K562 (cell line): ENCODE results near the gene MTHFS. TPM values are rescaled to one million over a fixed set of nuclear protein-coding genes. Genes with fewer than 3 reads are reported as not detected.

Source experiments
- CCAR2 ChIP-seq: fragments of 200-400 bp; formaldehyde crosslinking; IDR thresholded peaks from 2 replicates; pipeline ENCODE4 v1.6.1; 2017; ENCODE audit warnings: mild to moderate bottlenecking, low read depth, low read length
- DMBX1 ChIP-seq: fragments of 250-450 bp; sonication (Bioruptor Pico); IDR thresholded peaks from 2 replicates; pipeline ENCODE4 v1.8.0; 2022; ENCODE audit warnings: inconsistent platforms, mild to moderate bottlenecking, moderate library complexity, borderline replicate concordance
- EHMT2 ChIP-seq: fragments of 450-650 bp; IDR thresholded peaks from 2 replicates; pipeline ENCODE4 v1.6.1; 2018; ENCODE audit warnings: antibody characterized with exemption
- KAT8 ChIP-seq: fragments of 450-650 bp; IDR thresholded peaks from 2 replicates; pipeline ENCODE4 v1.6.1; 2016; ENCODE audit warnings: low read depth, mild to moderate bottlenecking
- MAFK ChIP-seq: IDR thresholded peaks from 2 replicates; pipeline ENCODE4 v1.6.1; 2011; ENCODE audit warnings: low read length, improper control_type of control experiment
- POLR2B ChIP-seq: fragments of 450-650 bp; IDR thresholded peaks from 2 replicates; pipeline ENCODE4 v1.6.1; 2018; ENCODE audit warnings: low read depth; ENCODE audit not compliant: partially characterized antibody
- TCF3 ChIP-seq: sonication (generic); formaldehyde crosslinking; IDR thresholded peaks from 2 replicates; pipeline ENCODE4 v1.4.0; 2020; ENCODE audit warnings: mild to moderate bottlenecking, missing genetic modification reagents
- TCFL5 ChIP-seq: fragments of 250-450 bp; sonication (Bioruptor Pico); conservative IDR thresholded peaks from 2 replicates; pipeline ENCODE4 v1.6.1; 2021; ENCODE audit warnings: mild to moderate bottlenecking, moderate library complexity, matching md5 sums
- THRA ChIP-seq: fragments of 450-650 bp; IDR thresholded peaks from 2 replicates; pipeline ENCODE4 v1.6.1; 2017; ENCODE audit warnings: mild to moderate bottlenecking, moderate library complexity
- TOE1 ChIP-seq, 2 experiments: fragments of 450-650 bp in 1 of 2; sonication (generic) in 1 of 2; formaldehyde crosslinking in 1 of 2; IDR thresholded peaks; 2 replicates each; pipeline versions ENCODE4 v1.7.1 to v1.8.0; 2016 to 2022; ENCODE audit warnings: borderline replicate concordance in 2 of 2, mild to moderate bottlenecking in 2 of 2, antibody characterized with exemption in 1 of 2, inconsistent platforms in 1 of 2, low read depth in 1 of 2, missing genetic modification reagents in 1 of 2, moderate library complexity in 1 of 2
- ZEB2 ChIP-seq: fragments of 450-650 bp; IDR thresholded peaks from 2 replicates; pipeline ENCODE4 v1.6.1; 2016
- ZFP91 ChIP-seq: sonication (generic); formaldehyde crosslinking; IDR thresholded peaks from 2 replicates; pipeline ENCODE4 v1.8.0; 2022; ENCODE audit warnings: mild to moderate bottlenecking, missing genetic modification reagents
- ZNF324 ChIP-seq: fragments of 250-450 bp; sonication (Bioruptor Pico); IDR thresholded peaks from 2 replicates; pipeline ENCODE4 v1.4.0; 2020; ENCODE audit warnings: mild to moderate bottlenecking
- ZNF445 ChIP-seq: fragments of 250-450 bp; sonication (Bioruptor Pico); IDR thresholded peaks from 2 replicates; pipeline ENCODE4 v1.4.0; 2020; ENCODE audit warnings: low read depth, mild to moderate bottlenecking, moderate library complexity
- ZNF75A ChIP-seq: fragments of 450-650 bp; formaldehyde crosslinking; IDR thresholded peaks from 2 replicates; pipeline ENCODE4 v1.4.0; 2020; ENCODE audit warnings: mild to moderate bottlenecking
- polyA plus RNA-seq, 8 experiments: library from polyadenylated mRNA; depleted of rRNA in 4 of 8; stranded (reverse) in 5 of 8; unstranded in 3 of 8; fragments of >200 nt; fragmentation: Nextera tagmentation in 2 of 8; fragmentation: Illumina TruSeq in 1 of 8; extraction: Ambion mirVana in 2 of 8; extraction: Trizol in 1 of 8; gene quantifications; 2 replicates each; pipeline versions ENCODE4 v1.2.1 to v1.2.3, GENCODE V29; 2011 to 2014; ENCODE audit warnings: inconsistent platforms in 1 of 8, missing spikeins in 1 of 8
- total RNA-seq, 7 experiments: library from RNA; depleted of rRNA in 6 of 7; stranded (reverse); fragments of >200 nt in 6 of 7; fragmentation: Illumina TruSeq in 2 of 7; extraction: Trizol in 2 of 7; gene quantifications; 2 replicates each; pipeline versions ENCODE4 v1.2.1 to v1.2.3, GENCODE V29; 2011 to 2021; ENCODE audit warnings: low replicate concordance in 1 of 7
- TF ChIP-seq, protein P1 (sequence below), 2 experiments: fragments of 450-650 bp in 1 of 2; sonication (generic) in 1 of 2; formaldehyde crosslinking in 1 of 2; IDR thresholded peaks; 2 replicates each; pipeline versions ENCODE4 v1.7.1 to v1.9.0; 2016 to 2022; ENCODE audit warnings: inconsistent platforms in 1 of 2, mild to moderate bottlenecking in 1 of 2, missing genetic modification reagents in 1 of 2

MTHFS gene
- total and polyA plus RNA-seq, 9 of the 15 experiments (the other 6 are each of a cell fraction or from before 2014, with no cell fraction given): 17.8 to 79.3 (median 41.7) TPM

GRCh38 chr15:79923515-79924169, 26.8 kb upstream of the MTHFS start (continued):
- TF ChIP-seq, protein P1, sequence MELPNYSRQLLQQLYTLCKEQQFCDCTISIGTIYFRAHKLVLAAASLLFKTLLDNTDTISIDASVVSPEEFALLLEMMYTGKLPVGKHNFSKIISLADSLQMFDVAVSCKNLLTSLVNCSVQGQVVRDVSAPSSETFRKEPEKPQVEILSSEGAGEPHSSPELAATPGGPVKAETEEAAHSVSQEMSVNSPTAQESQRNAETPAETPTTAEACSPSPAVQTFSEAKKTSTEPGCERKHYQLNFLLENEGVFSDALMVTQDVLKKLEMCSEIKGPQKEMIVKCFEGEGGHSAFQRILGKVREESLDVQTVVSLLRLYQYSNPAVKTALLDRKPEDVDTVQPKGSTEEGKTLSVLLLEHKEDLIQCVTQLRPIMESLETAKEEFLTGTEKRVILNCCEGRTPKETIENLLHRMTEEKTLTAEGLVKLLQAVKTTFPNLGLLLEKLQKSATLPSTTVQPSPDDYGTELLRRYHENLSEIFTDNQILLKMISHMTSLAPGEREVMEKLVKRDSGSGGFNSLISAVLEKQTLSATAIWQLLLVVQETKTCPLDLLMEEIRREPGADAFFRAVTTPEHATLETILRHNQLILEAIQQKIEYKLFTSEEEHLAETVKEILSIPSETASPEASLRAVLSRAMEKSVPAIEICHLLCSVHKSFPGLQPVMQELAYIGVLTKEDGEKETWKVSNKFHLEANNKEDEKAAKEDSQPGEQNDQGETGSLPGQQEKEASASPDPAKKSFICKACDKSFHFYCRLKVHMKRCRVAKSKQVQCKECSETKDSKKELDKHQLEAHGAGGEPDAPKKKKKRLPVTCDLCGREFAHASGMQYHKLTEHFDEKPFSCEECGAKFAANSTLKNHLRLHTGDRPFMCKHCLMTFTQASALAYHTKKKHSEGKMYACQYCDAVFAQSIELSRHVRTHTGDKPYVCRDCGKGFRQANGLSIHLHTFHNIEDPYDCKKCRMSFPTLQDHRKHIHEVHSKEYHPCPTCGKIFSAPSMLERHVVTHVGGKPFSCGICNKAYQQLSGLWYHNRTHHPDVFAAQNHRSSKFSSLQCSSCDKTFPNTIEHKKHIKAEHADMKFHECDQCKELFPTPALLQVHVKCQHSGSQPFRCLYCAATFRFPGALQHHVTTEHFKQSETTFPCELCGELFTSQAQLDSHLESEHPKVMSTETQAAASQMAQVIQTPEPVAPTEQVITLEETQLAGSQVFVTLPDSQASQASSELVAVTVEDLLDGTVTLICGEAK (IDR thresholded peaks at IDR 0.05): peak; percentile 83
- TF ChIP-seq, protein P1 (CRISPR knock-in tag; IDR thresholded peaks at IDR 0.05): no peak
- no peak for TF ChIP-seq EHMT2
- TF ChIP-seq KAT8: no peak
- no peak for TF ChIP-seq ZNF445
- TF ChIP-seq TCF3 (CRISPR knock-in tag): peak; percentile 15; the same call in 1 of the 2 replicates
- TF ChIP-seq ZEB2: 0 out of 2 replicates have a peak, but pooled peaks have one; percentile 29
- TF ChIP-seq TCFL5 (CRISPR knock-in tag): no peak
- no peak for TF ChIP-seq ZFP91 (CRISPR knock-in tag)
- TF ChIP-seq ZNF75A (CRISPR knock-in tag): no peak
- no peak for TF ChIP-seq MAFK
- no peak for TF ChIP-seq DMBX1 (CRISPR knock-in tag)
- no peak for TF ChIP-seq CCAR2
- peak; percentile 57; the same call in 1 of the 2 replicates for TF ChIP-seq TOE1 (IDR thresholded peaks at IDR 0.05; ENCODE audit: borderline replicate concordance)
- no peak for TF ChIP-seq TOE1 (CRISPR knock-in tag; IDR thresholded peaks at IDR 0.05; ENCODE audit: borderline replicate concordance, low read depth)
- TF ChIP-seq ZNF324 (CRISPR knock-in tag): no peak
- TF ChIP-seq THRA: no peak
- TF ChIP-seq POLR2B: peak; percentile 93
